Bronchial epithelial cell (primary cell): Measurements from ENCODE around the gene SLC5A5. TPM values are rescaled to one million over a fixed set of nuclear protein-coding genes. Genes with fewer than 3 reads are reported as not detected.
A peak's percentile ranks its signal among the peaks of the same experiment; 100 is the strongest.

Experiments used
- DNase-seq: peaks from one replicate; pipeline ENCODE4 v3.0.0-alpha.2; 2010; ENCODE audit warnings: low read depth
- FAIRE-seq: peaks from 2 replicates; lab custom pipeline; 2011; peaks lifted over from hg19 to GRCh38; lab: Jason Lieb, UNC
- H3K27me3 ChIP-seq: 2 replicates; pipeline ENCODE4 v1.5.1; 2011; ENCODE audit warnings: low read length; ENCODE audit not compliant: control insufficient read depth, insufficient read depth
- H3K36me3 ChIP-seq: 2 replicates; pipeline ENCODE4 v1.5.1; 2011; ENCODE audit warnings: low read length; ENCODE audit not compliant: control insufficient read depth, insufficient read depth
- H3K4me3 ChIP-seq: 2 replicates; pipeline ENCODE4 v1.5.1; 2011; ENCODE audit warnings: mild to moderate bottlenecking, low read depth, low read length, control low read depth
- total RNA-seq: library from RNA; depleted of rRNA; stranded (reverse); fragments of >200 nt; gene quantifications from 2 replicates; pipeline ENCODE4 v1.2.1, GENCODE V29; 2014
- TF ChIP-seq, protein P1 (sequence below): IDR thresholded peaks from 2 replicates; pipeline ENCODE4 v1.5.1; 2011; ENCODE audit warnings: mild to moderate bottlenecking, moderate library complexity, low read length, control low read depth, inconsistent platforms; ENCODE audit not compliant: insufficient read depth, severe bottlenecking

The SLC5A5 gene
- total RNA-seq, 1 donor from 2014 or later = under 0.01 TPM

DNA sequence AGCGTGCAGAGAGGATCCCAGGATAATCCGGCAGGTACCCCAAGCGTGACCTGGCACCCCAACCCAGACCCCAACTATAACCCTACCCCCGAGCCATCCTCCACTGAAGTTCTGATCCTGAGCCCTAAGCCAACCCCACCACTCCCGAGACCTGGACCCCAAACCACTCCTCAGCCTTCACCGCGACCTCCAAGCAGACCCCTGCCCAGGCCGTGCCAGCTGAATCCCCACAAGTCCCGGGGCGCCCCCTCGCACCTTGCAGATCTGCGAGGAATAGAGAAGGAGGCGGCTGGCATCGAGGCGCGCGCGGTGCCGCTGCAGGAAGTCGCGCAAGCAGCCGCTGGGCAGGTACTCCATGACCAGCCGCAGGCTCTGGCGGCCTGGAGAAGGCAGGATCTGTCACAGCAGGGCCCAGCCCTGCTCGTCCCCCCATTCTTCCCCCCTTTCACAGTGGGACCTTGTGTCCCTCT lies 40.3 kb upstream of the SLC5A5 start:
- Histone ChIP-seq H3K4me3 (peak overlapping the region; percentile 52), H3K27me3 (no peaks in the 10 kb centered on the region), H3K36me3 (no peaks in the 10 kb centered on the region)
- DNase-seq = no peak
- TF ChIP-seq, protein P1, sequence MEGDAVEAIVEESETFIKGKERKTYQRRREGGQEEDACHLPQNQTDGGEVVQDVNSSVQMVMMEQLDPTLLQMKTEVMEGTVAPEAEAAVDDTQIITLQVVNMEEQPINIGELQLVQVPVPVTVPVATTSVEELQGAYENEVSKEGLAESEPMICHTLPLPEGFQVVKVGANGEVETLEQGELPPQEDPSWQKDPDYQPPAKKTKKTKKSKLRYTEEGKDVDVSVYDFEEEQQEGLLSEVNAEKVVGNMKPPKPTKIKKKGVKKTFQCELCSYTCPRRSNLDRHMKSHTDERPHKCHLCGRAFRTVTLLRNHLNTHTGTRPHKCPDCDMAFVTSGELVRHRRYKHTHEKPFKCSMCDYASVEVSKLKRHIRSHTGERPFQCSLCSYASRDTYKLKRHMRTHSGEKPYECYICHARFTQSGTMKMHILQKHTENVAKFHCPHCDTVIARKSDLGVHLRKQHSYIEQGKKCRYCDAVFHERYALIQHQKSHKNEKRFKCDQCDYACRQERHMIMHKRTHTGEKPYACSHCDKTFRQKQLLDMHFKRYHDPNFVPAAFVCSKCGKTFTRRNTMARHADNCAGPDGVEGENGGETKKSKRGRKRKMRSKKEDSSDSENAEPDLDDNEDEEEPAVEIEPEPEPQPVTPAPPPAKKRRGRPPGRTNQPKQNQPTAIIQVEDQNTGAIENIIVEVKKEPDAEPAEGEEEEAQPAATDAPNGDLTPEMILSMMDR = no peak
- no peak for FAIRE-seq

DNA sequence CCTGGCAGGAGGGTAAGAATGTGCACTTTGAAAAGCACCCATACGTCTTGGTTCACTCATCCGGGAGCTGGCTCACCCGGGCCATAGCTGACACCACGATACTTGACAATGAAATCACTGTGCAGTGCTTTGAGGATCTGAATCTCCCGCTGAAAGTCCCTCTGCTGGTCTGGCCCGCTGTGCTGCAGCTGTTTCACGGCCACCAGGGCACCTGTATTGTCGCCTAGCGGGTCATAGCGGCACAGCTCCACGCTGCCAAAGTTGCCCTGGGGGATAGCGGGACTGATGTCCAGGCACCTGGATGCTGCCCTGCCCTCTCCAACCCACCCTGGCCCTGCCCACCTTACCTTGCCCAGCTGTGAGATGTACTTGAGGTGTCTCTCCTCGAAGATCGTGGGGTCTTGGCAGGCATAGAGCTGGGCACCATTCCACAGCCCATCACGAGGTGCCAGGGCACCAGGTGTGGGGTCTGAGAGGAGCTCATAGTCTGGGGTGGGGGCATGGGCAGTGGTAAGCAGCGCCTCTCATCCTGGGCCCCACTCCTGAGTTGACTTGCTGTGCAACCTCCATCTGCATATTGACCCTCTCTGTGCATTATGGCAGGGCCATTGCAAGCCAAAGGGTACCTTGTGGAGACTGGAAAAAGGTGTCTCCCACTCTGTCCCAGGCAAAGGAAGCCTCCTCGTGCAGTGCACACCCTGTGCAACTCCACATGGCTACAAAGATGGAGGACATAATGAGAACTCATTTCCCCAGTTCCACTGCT lies 39.1 kb upstream of the SLC5A5 start:
- H3K27me3 ChIP-seq = no peaks in the 10 kb centered on the region
- no peak for FAIRE-seq
- TF ChIP-seq, protein P1 = no peak

DNA sequence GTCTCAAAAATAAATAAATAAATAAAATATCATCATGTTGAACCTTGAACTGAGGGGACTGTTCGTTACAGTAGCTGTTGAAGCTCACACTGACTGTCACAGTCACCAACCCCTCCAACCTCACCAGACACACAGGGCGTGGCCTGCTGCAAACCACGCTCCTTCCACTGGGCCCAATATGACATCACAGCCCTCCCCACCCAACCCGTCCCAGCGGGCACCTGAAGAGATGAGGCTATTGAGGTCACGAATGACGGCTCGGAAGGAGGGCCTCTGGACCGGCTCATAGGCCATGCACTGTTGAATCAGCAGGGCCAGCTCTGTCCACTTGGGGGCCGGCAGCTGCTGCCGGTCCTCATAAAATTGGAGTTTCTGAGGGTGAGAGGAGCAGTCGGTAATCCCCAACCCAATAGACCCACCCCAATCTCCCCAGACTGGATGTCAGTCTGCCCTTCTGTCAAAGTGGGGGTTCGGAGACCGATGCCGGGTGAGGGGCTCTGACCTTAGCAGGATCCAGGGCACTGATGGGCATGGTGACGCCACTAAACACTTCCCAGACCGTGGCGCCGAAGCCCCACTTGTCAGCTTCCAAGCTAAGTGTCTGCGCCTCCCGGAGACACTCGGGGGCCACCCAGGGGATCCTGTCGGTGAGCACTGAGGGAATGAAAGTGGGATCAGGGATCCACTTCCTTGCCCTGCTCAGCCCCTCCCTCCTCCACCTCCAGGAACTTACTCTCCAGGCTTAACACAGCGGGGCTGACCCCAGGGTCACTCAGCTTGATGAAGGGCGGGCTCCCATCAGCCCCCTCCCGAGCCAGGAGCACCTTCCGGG lies 37.2 kb upstream of the SLC5A5 start:
- no peak for FAIRE-seq
- no peak for DNase-seq
- no peaks in the 10 kb centered on the region for H3K27me3 ChIP-seq
- H3K4me3 ChIP-seq = no peak overlapping the region
- TF ChIP-seq, protein P1 = no peak
- H3K36me3 ChIP-seq = no peaks in the 10 kb centered on the region

More for the DNA sequence above, 39.1 kb upstream of the SLC5A5 start:
- H3K4me3 ChIP-seq = no peak overlapping the region
- H3K36me3 ChIP-seq = no peaks in the 10 kb centered on the region
- DNase-seq = no peak

DNA sequence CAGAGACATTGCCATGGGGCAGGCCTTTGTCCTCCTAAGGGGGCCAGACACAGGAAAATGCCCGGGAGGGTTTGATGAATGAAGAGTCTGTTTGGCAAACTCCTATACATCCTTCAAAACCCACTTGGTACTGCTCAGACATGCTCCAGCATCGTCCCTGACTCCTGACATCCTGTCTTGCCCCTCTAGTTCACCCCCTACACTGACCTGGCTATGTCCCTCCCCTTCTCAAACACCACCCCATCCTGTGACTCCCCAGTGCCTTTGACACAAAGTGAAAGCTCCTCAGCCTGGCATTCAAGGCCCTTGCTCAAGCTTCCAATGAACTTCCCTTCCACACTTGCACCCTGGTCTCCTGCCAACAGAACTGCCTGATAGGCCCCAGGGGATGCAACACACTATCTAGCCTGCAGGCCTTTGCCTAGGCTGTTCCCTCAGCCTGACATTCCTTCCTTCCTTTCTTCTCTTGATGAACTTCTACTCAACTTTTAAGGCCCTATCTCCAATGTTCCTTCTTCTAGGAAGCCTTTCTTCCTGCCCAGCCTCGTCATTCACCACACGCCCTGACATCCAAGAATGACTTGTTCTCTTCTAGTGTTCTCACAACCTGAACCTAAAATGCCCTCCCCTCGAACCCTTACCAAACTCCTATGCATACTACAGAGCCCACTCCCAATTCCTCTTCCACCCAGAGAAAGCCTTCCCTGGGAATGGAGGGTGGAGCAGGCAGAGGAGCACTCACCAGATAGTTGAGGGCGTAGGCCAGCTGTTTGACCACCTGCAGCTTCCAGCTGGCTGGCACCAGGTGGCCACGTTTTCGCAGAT lies 36.4 kb upstream of the SLC5A5 start:
- DNase-seq = no peak
- TF ChIP-seq, protein P1 = no peak
- peak; percentile 18 for FAIRE-seq
- Histone ChIP-seq H3K36me3 (no peaks in the 10 kb centered on the region), H3K27me3 (no peaks in the 10 kb centered on the region), H3K4me3 (no peak overlapping the region)

DNA sequence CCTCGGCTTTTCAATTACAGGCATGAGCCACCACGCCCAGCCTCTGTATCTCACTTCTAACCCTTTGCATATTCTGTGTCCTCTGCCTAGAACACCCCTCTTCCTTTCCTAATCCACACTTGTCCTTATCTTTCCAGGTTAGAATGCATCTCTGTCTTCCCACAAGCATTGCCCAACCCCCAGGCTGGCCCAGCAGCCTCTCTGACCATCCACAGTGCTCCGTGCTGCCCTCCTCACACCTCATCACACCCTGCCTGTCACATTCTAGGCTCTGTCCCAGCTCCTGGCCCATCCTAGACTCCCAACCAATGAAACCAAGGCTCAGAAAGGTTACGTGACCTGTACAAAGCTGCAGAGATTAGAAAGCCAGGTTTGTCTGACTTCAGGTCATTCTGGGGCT lies 35.2 kb upstream of the SLC5A5 start:
- DNase-seq (no peak), FAIRE-seq (no peak)
- no peaks in the 10 kb centered on the region for H3K36me3 ChIP-seq
- no peaks in the 10 kb centered on the region for H3K27me3 ChIP-seq
- TF ChIP-seq, protein P1 = no peak
- H3K4me3 ChIP-seq = no peak overlapping the region
